ENCODE data around the gene CBX4.

Gene CBX4

GRCh38 chr17:79839356-79840268, at the start of gene CBX4:
Gene CBX4, minus strand, starts transcription at chr17:79839440. Its CDS starts 189 bp downstream, at chr17:79839251.
- peak; percentile 81 to 91 for DNase-seq (ENCODE audit: low read depth in 2 of 2)

DNA sequence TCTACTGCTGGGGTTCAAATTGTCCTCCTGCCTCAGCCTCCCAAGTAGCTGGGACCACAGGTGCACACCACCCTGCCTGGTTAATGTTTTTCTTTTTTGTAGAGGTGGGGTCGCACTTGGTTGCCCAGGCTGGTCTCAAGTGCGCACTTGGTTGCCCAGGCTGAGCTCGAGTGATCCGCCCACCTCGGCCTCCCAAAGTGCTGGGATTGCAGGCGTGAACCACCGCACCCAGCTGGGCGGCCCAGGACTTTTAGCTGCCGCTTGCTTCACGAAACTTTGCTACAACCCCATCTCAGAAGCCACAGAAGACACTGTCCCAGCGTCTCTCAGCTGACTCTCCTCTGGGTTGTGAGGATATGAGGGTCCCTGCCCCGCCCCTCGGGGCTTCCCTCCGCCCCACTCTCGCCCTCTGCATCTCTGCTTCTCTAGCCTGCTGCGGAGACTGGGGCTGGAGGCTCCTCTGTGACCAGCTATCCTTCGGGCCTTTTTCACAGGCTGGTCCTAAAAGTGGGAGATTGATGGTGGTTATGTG, 48.8 kb upstream of the CBX4 start:
- no peak for DNase-seq (ENCODE audit: low read depth in 2 of 2)

GRCh38 chr17:79887451-79887991, 48.3 kb upstream of the CBX4 start:
- DNase-seq (ENCODE audit: low read depth in 2 of 2) = no peak

- DNase-seq (ENCODE audit: low read depth in 2 of 2) = no peak
Observed at GRCh38 chr17:79883202-79883601, 44.0 kb upstream of the CBX4 start.

DNA sequence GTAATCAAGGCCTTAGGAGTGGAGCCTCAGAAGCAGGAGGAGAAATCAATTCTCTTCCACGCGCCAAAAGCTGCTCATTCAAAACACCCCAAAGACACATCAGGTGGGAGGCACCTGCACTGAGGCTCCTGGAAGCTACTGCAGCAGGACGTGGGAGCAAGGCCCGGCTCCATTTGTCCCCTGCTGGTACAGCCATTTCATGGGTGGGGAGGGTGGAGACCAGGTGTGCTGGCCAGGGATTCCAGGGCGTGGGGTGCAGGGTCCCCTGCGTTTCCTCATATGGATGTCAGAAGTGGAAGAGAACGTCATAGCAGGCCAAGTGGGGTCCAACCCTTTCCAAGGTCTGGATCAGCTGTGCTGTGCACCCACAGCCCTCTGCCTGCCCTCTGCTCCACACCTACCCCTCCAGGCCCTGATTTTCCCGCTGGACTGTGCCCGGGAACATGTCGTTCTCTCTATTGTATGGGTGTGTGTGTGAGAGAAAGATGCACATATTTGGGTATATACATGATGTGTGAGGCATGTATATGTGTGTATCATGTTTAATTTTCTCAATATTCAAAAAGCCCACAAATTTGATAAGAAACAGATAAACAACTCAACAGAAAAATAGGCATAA, 39.2 kb upstream of the CBX4 start:
- DNase-seq (ENCODE audit: low read depth in 2 of 2) = no peak

GRCh38 chr17:79877041-79877440, 37.8 kb upstream of the CBX4 start:
- no peak for DNase-seq (ENCODE audit: low read depth in 2 of 2)

DNA sequence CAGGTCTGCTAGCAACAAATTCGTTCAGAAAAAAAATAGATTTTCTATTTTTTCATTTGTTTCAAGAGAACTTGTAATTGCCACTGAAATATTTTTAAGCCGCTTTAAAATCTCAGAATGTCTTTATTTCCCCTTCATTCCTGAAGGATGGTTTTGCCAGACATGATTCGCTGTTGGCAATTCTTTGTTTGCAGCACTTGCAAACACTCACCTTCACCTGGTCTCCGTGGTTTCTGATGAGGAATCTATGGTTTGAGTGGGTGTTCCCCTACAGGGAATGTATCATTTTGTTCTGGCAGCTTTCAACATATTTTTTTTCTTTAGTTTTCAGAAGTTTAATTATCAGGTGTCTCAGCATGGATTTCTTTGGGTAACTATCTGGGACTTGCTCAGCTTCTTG, 36.3 kb upstream of the CBX4 start:
- no peak for DNase-seq (ENCODE audit: low read depth in 2 of 2)

DNA sequence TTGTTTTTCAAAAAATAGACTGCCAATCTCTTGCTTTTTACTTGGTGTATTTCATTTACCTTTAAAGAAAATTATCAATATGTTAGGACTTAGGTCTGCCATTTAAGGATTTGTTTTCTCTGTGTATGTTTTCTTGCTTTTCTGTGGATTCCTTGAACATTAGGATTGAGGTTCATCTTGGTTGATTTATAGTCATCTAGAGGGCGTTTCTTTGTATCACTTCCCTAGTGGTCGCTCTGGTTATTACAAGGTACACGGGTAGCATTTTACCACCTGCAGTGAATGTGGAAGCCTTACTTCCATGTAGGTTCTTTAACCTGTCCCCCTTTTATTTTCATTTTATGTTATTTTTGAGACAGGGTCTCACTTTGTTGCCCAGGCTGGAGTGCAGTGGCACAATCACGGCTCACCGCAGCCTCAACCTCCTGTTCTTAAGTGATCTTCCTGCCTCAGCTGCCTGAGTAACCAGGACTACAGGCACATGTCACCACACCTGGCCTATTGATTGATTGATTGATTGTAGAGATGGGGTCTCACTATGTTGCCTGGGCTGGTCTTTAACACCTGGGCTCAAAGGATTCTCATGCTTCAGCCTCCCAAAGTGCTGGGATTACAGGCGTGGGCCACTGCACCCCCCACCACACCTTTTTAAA, 35.2 kb upstream of the CBX4 start:
- DNase-seq (ENCODE audit: low read depth in 2 of 2) = peak in 1 of 2 donors; percentile 12

- DNase-seq (ENCODE audit: low read depth in 2 of 2) = no peak
Observed at GRCh38 chr17:79873583-79873982, 34.3 kb upstream of the CBX4 start.

DNA sequence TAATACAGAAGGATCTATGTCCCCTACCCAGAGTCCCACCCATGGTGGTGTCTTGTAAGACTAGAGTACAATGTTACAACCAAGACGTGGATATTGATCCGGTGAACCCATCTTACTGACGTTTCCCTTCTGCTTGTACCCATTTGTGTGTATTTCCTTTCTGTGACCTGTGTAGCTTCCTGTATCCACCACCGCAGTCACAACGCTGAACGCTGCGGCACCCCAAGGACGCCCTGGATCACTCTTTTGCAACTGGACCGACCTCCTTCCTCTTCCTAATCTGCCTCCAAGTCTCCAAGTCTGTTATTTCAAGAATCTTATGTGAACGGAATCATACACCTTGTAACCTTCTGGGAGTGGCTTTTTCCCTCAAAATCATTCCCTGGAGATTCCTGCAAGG, 33.5 kb upstream of the CBX4 start:
- DNase-seq (ENCODE audit: low read depth in 2 of 2) = no peak

GRCh38 chr17:79871131-79871530, 31.9 kb upstream of the CBX4 start:
- DNase-seq (ENCODE audit: low read depth in 2 of 2) = no peak

GRCh38 chr17:79870540-79870939, 31.3 kb upstream of the CBX4 start:
- DNase-seq (ENCODE audit: low read depth in 2 of 2) = no peak

DNA sequence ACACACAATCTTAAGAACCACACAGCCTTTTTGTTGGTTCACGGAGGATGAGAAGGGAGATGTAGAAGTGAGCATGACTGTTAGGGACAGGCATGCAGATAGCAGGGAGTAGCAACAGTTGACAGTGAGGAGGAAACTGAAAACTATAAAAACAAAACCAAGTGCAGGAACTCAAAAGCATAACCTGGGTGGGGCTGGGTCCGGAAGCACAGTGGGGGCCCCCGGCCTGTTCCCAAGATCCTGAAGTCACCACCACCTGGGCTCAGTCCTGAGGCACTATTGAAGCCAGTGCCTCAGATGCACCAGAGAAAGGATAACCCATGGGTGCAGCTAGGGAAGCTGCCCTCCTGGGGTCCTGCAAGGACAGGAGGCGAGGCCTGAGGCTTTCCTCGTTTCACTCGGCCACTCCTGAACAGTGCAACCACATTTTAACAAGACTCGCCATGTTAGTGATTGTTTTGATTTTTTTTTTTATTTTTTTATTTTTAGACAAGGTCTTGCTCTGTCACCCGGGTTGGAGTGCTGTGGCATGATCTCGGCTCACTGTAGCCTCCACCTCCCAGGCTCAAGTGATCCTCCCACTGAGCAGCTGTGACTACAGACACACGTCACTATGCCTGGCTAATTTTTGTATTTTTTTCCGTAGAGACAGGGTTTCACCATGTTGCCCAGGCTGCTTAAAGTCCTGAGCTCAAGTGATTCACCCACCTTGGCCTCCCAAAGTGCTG, 27.7 kb upstream of the CBX4 start:
- DNase-seq (ENCODE audit: low read depth in 2 of 2) = no peak

GRCh38 chr17:79865351-79866210, 26.3 kb upstream of the CBX4 start:
- DNase-seq (ENCODE audit: low read depth in 2 of 2) = no peak

- DNase-seq (ENCODE audit: low read depth in 2 of 2) = no peak
Observed at GRCh38 chr17:79864617-79865250, 25.5 kb upstream of the CBX4 start.

- no peak for DNase-seq (ENCODE audit: low read depth in 2 of 2)
Observed at GRCh38 chr17:79864147-79864546, 24.9 kb upstream of the CBX4 start.

DNA sequence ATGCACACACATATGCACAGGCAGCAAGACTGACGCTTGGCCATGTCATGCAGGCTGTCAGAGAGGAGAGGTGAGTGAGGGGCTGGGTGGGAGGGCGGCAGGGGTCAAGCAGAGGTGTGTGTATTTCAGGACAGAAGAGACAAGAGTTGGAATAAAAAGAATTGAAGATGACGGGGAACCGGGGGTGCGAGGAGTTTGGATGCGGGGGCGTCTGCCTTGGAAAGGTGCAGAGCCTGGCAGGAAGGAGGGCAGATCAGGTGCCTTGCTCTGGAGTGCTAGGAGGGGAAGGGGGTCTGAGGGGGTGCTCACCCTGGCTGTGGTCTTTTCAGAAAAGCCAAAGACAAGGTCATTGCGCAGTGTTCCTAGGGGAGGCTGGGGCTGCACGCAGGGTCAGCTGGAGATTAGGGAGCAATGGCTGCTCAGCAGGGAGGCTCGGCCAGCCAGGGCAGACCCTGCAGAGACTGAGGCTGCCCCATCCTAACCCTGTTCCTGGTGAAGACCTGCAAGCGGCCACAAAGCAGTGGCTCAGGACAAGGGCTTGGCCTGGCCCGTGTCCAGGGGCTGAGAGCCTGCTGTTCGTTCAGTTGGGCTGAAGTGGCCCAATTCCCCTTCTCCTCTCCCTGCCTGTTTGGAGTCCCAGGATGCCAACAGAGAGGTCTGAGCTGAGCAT, 23.7 kb upstream of the CBX4 start:
- DNase-seq (ENCODE audit: low read depth in 2 of 2) = no peak

DNA sequence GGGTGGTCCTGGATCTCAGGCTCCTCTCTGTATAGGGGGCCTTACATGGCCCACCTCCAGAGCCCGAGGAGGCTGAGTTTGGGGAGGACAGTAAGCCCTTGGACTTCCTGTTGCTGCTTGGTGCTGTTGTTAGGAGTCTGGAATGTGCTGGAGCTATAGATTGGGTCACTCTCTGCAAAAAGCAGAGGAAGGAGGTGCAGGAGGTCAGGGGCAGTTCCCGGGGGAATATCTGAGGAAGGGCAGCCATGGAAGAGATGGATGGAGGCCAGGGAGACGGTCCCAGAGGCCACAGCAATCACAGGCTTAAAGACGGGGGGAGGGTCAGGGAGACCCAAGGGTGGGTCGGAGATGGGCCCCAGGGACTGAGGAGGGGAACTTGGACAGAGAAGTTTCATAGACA, 23.0 kb upstream of the CBX4 start:
- no peak for DNase-seq (ENCODE audit: low read depth in 2 of 2)

DNA sequence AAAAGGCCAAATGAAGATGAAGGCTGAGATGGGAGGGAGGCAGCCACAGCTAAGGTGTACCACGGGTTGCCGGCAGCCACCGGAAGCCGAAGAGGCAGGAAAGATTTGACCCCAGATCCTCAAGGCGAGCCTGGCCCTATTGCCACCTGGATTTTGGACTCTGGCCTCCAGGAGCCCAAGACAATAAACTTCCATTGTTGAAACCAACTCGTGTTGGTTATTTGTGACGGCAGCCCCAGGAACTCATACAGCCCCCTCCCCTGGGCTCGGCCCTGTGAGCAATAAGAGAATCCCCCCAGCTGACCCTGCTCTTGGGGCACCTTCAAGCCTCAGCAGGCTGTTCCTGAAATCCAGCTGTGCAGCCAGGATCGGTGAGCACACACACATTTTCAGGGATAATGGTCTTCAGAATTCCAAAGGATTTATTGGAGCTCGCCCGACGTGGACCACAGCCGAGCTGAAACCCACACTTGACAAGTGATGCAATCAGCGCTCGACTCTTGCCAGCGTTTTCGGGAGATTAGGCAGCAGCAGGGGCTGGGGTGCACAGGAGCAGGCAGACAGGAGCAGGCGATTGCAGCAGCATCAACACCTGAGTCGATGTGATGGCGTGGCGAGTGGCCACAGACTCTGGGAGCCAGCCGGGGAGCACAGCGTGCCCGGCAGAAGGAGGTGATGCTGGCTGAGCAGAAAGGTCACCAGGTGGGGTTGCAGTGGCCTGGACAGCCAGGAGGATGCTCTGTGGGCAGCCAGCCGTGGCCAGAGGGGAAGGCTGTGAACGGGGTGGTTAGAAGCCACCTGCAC, 22.4 kb upstream of the CBX4 start:
- DNase-seq (ENCODE audit: low read depth in 2 of 2) = no peak

All from stimulated activated CD4-positive, alpha-beta T cell treated with anti-CD3 and anti-CD28 coated beads, Interleukin-1b, Interleukin-23, amount 100 ng/mL, for 4 hours (primary cell).